Neural cell (in vitro differentiated cells): ENCODE results near the gene DGCR8.

Source experiments
- CTCF ChIP-seq: fragments of 450-650 bp; IDR thresholded peaks from 2 replicates; pipeline ENCODE4 v1.5.1; 2014; ENCODE audit warnings: antibody characterized with exemption, mild to moderate bottlenecking, moderate library complexity; ENCODE audit not compliant: poor library complexity, severe bottlenecking
- REST ChIP-seq: IDR thresholded peaks from 2 replicates; pipeline ENCODE4 v1.6.1; 2012; ENCODE audit warnings: borderline replicate concordance
- SMC3 ChIP-seq: fragments of 450-650 bp; conservative IDR thresholded peaks from 2 replicates; pipeline ENCODE4 v1.6.1; 2014; ENCODE audit warnings: antibody characterized with exemption, mild to moderate bottlenecking, moderate library complexity; ENCODE audit not compliant: poor library complexity

GRCh38 chr22:20096574-20097420 is 16.8 kb downstream of the DGCR8 start:
- TF ChIP-seq REST = no peak
- TF ChIP-seq CTCF = no peak
- TF ChIP-seq SMC3 = no peak
